Endothelial cell (in vitro differentiated cells): ENCODE data around the gene CMTM7. TPM values are rescaled to one million over a fixed set of nuclear protein-coding genes. Genes with fewer than 3 reads are reported as not detected.

Source experiments
- DNase-seq: peaks from one replicate; pipeline ENCODE4 v3.0.0; 2021; ENCODE audit warnings: low spot score
- H3K27ac Mint-ChIP-seq: one replicate; pipeline ENCODE4 v1.8.0; 2021; ENCODE audit warnings: mixed read lengths, inconsistent platforms; ENCODE audit not compliant: unreplicated experiment
- H3K27me3 Mint-ChIP-seq: one replicate; pipeline ENCODE4 v1.8.0; 2021; ENCODE audit warnings: mild to moderate bottlenecking, moderate library complexity, mixed read lengths, inconsistent platforms; ENCODE audit not compliant: unreplicated experiment
- H3K36me3 Mint-ChIP-seq: one replicate; pipeline ENCODE4 v1.8.0; 2021; ENCODE audit warnings: mild to moderate bottlenecking, low read depth, mixed read lengths, inconsistent platforms; ENCODE audit not compliant: unreplicated experiment
- H3K4me1 Mint-ChIP-seq: one replicate; pipeline ENCODE4 v1.8.0; 2021; ENCODE audit warnings: mild to moderate bottlenecking, mixed read lengths, inconsistent platforms; ENCODE audit not compliant: unreplicated experiment
- H3K4me3 Mint-ChIP-seq: one replicate; pipeline ENCODE4 v1.8.0; 2021; ENCODE audit warnings: mild to moderate bottlenecking, mixed read lengths, inconsistent platforms; ENCODE audit not compliant: unreplicated experiment
- H3K9me3 Mint-ChIP-seq: one replicate; pipeline ENCODE4 v1.8.0; 2021; ENCODE audit warnings: mixed read lengths, inconsistent platforms; ENCODE audit not compliant: unreplicated experiment
- total RNA-seq: library from RNA; stranded (reverse); fragmentation: NEBNext Ultra II Directional; extraction: Animal tissue kit (Norgen Biotek cat#: 25700); gene quantifications from one replicate; pipeline ENCODE4 v1.2.1, GENCODE V29; 2021; ENCODE audit not compliant: unreplicated experiment
- TF ChIP-seq, protein P1 (sequence below): fragments of 200-600 bp; sonication (generic); IDR thresholded peaks from one replicate; pipeline ENCODE4 v1.5.0; 2021; ENCODE audit warnings: antibody characterized with exemption; ENCODE audit not compliant: unreplicated experiment

CMTM7 gene
- total RNA-seq, 1 donor from 2014 or later: 54.4 TPM

DNA sequence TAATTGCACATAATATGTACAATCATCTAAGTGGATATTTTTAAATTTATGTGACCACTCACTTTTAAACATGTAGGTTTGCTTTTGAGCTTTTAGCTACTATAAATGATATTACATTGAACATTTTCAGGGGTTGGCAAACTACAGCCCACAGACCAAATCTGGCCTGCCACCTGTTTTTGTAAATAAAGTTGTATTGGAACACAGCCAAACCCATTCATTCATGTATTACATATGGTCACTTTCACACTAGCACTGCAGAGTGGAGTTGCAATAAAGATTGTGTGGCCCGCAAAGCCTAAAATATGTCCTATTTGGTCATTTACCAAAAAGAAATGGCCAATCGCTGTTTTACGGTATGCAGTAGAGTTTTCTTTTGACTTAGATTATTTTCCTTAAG is 21.2 kb downstream of the CMTM7 start:
- H3K36me3 Mint-ChIP-seq: peaks cover 8% of the 10 kb centered on the region
- no peak overlapping the region for H3K4me3 Mint-ChIP-seq
- peaks cover 30% of the 10 kb centered on the region for H3K4me1 Mint-ChIP-seq
- H3K27ac Mint-ChIP-seq: no peak overlapping the region
- H3K9me3 Mint-ChIP-seq: no peaks in the 10 kb centered on the region
- H3K27me3 Mint-ChIP-seq: peaks cover 5% of the 10 kb centered on the region
- TF ChIP-seq, protein P1, sequence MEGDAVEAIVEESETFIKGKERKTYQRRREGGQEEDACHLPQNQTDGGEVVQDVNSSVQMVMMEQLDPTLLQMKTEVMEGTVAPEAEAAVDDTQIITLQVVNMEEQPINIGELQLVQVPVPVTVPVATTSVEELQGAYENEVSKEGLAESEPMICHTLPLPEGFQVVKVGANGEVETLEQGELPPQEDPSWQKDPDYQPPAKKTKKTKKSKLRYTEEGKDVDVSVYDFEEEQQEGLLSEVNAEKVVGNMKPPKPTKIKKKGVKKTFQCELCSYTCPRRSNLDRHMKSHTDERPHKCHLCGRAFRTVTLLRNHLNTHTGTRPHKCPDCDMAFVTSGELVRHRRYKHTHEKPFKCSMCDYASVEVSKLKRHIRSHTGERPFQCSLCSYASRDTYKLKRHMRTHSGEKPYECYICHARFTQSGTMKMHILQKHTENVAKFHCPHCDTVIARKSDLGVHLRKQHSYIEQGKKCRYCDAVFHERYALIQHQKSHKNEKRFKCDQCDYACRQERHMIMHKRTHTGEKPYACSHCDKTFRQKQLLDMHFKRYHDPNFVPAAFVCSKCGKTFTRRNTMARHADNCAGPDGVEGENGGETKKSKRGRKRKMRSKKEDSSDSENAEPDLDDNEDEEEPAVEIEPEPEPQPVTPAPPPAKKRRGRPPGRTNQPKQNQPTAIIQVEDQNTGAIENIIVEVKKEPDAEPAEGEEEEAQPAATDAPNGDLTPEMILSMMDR: no peak
- no peak for DNase-seq

DNA sequence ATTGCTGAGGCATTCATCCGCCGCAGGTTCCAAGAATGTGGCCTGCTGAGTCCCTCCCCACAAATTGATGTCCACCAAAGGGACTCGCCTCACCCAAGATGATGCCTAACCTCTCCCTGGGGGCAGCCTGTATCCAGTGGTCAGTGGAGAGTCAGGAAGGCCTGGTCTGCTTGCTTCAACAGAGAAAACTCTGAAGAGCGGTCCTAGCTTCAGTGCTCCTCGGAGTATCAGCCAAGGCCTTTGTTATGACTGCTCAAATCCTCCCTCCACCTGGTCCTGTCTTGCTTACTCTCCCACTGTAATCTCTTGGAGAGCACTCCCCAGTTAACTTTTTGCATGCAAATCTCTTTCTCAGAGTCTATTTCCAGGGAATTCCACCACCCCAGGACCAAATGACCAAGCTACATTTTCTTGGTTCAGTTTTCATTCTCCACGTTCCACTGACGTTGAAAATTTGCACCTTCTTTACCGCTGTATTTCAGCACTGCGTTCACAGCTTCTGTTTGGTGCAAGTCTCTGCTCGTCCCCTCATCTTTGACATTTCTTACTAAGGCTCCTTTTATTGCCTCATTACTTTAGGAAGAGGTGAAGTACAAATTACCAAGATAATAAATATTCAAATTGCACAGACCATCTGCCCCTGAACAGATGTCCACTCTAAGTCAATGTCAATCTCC is 22.3 kb downstream of the CMTM7 start:
- TF ChIP-seq, protein P1: no peak
- H3K9me3 Mint-ChIP-seq: no peaks in the 10 kb centered on the region
- peaks cover 8% of the 10 kb centered on the region for H3K36me3 Mint-ChIP-seq
- peaks cover 7% of the 10 kb centered on the region for H3K27me3 Mint-ChIP-seq
- no peak for DNase-seq
- peaks cover 30% of the 10 kb centered on the region for H3K4me1 Mint-ChIP-seq
- H3K27ac Mint-ChIP-seq: no peak overlapping the region
- no peak overlapping the region for H3K4me3 Mint-ChIP-seq

DNA sequence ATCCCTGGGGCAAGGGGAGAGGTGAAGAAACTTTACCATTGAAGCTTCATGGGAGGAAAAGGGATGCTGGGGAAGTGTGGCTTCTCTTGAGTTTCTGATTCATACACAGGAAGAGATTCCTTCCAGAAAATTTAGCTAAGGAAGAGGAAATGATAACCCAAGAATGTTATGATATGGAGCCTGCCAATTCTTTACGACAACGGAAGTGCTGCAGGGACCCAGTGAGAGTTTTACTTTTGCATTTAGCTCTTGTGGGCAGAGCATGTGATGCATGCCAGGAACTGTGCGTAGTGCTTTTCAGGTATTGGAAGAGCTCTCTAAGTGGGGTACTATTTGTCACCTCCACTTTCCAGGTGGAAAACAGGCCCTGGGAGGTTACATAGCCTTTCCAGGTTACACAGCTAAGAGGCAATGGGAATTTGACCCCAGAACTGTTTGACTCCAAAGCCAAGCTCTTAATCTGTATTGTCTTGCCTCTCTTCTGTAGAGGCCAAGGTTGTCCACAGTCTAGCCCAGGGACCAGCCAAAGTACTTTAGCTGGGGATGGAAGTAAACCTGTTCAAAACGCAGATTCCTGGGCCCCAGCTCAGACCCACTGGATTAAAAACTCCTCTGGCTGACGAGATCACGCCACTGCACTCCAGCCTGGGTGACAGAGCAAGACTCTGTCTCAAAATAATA is 23.0 kb downstream of the CMTM7 start:
- H3K9me3 Mint-ChIP-seq: no peaks in the 10 kb centered on the region
- TF ChIP-seq, protein P1: no peak
- H3K27ac Mint-ChIP-seq: no peak overlapping the region
- H3K36me3 Mint-ChIP-seq: peaks cover 8% of the 10 kb centered on the region
- DNase-seq: no peak
- peaks cover 24% of the 10 kb centered on the region for H3K4me1 Mint-ChIP-seq
- H3K4me3 Mint-ChIP-seq: no peak overlapping the region
- H3K27me3 Mint-ChIP-seq: peaks cover 7% of the 10 kb centered on the region

DNA sequence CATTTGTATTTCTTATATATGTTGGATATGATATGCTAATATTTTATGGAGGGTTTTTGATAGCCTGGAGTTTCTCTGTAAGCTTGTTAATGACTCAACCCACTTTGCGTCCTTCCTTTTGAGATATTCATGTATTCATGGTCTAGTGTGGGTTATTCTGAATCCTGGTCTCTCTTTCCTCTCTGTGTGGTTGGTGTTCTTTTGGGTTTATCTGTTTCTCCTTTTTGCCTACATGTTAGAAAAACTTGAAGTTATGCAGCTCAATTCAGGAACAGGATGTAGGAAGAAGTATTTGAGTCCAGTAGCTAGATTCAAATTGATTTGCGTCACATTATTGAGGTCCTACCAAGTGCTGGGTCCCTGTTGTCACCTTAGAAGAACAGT is 28.1 kb downstream of the CMTM7 start:
- no peak for DNase-seq
- H3K27me3 Mint-ChIP-seq: peaks cover 7% of the 10 kb centered on the region
- peaks cover 5% of the 10 kb centered on the region for H3K36me3 Mint-ChIP-seq
- no peaks in the 10 kb centered on the region for H3K9me3 Mint-ChIP-seq
- peak overlapping the region; percentile 33 for H3K27ac Mint-ChIP-seq
- H3K4me1 Mint-ChIP-seq: peaks cover 35% of the 10 kb centered on the region
- peak overlapping the region; percentile 37 for H3K4me3 Mint-ChIP-seq
- TF ChIP-seq, protein P1: no peak
